Measurements from ENCODE around the gene ZNF462.

ZNF462 gene

GRCh38 chr9:106969696-106970095 lies 106.7 kb downstream of the ZNF462 start:
- Histone ChIP-seq H3K4ac (ENCODE audit: low read length) (no peak overlapping the region), H2BK5ac (ENCODE audit: low read length) (no peak overlapping the region), H2AK5ac (ENCODE audit: low read depth, low read length) (no peak overlapping the region), H2BK120ac (ENCODE audit: low read depth, low read length) (no peak overlapping the region), H3K18ac (ENCODE audit: low read length) (no peak overlapping the region), H3K23ac (ENCODE audit: low read depth, low read length, poor library complexity) (no peak overlapping the region), H4K91ac (ENCODE audit: low read depth, low read length, poor library complexity) (no peak overlapping the region), H3K27ac (replicated peaks; ENCODE audit: low read length) (no peak overlapping the region), H3K36me3 (replicated peaks in 1 of 2; ENCODE audit: control insufficient read depth in 2 of 2, insufficient read depth in 2 of 2, low read length in 2 of 2) (peaks cover 23 to 87% of the 10 kb centered on the region in 2 donors), H2BK12ac (ENCODE audit: low read length) (no peak overlapping the region), H3K4me2 (ENCODE audit: insufficient read depth, low read length, poor library complexity, severe bottlenecking) (no peak overlapping the region), H3K4me3 (ENCODE audit: low read length in 2 of 2) (no peak overlapping the region), H3K9me3 (replicated peaks in 1 of 2; ENCODE audit: control insufficient read depth in 2 of 2, insufficient read depth in 1 of 2, low read depth in 1 of 2, low read length in 2 of 2) (peaks cover 0 to 3% of the 10 kb centered on the region in 2 donors), H2BK15ac (ENCODE audit: low read length) (no peak overlapping the region), H3K4me1 (ENCODE audit: control insufficient read depth in 2 of 2, insufficient read depth in 1 of 2, low read depth in 1 of 2, low read length in 2 of 2) (peaks cover 6 to 18% of the 10 kb centered on the region in 2 donors), H3K27me3 (ENCODE audit: control insufficient read depth in 3 of 3, insufficient read depth in 3 of 3, low read depth in 1 of 3, low read length in 3 of 3) (no peaks in the 10 kb centered on the region), H2AFZ (ENCODE audit: low read length) (no peak overlapping the region), H4K8ac (ENCODE audit: low read depth, low read length) (no peak overlapping the region), H3K14ac (ENCODE audit: low read length) (no peak overlapping the region), H3K9ac (ENCODE audit: low read depth, low read length, poor library complexity) (no peak overlapping the region), H3K79me1 (ENCODE audit: low read depth, low read length) (no peaks in the 10 kb centered on the region)
- no peak for DNase-seq (ENCODE audit: low spot score)

GRCh38 chr9:106970219-106970975 lies 107.4 kb downstream of the ZNF462 start:
- H2BK15ac ChIP-seq (ENCODE audit: low read length), result no peak overlapping the region
- WGBS, 2 donors (ENCODE audit: extremely low coverage in 2 of 2, insufficient read length in 2 of 2, insufficient replicate concordance in 1 of 2), result no CpG with 5 or more reads among the region's 9 CpGs
- H3K27ac ChIP-seq (replicated peaks; ENCODE audit: low read length), result no peak overlapping the region

GRCh38 chr9:106970976-106971457 lies 108.1 kb downstream of the ZNF462 start:
- DNase-seq (ENCODE audit: low spot score), result no peak

More at GRCh38 chr9:106970219-106970975, 107.4 kb downstream of the ZNF462 start:
- Histone ChIP-seq H2BK12ac (ENCODE audit: low read length) (no peak overlapping the region), H3K4me1 (ENCODE audit: control insufficient read depth in 2 of 2, insufficient read depth in 1 of 2, low read depth in 1 of 2, low read length in 2 of 2) (peaks cover 6 to 18% of the 10 kb centered on the region in 2 donors), H3K4me3 (ENCODE audit: low read length in 2 of 2) (no peak overlapping the region), H3K14ac (ENCODE audit: low read length) (no peak overlapping the region), H4K91ac (ENCODE audit: low read depth, low read length, poor library complexity) (no peak overlapping the region), H2AFZ (ENCODE audit: low read length) (no peak overlapping the region), H3K79me1 (ENCODE audit: low read depth, low read length) (no peaks in the 10 kb centered on the region), H3K4ac (ENCODE audit: low read length) (no peak overlapping the region), H3K23ac (ENCODE audit: low read depth, low read length, poor library complexity) (no peak overlapping the region), H3K4me2 (ENCODE audit: insufficient read depth, low read length, poor library complexity, severe bottlenecking) (no peak overlapping the region), H3K27me3 (ENCODE audit: control insufficient read depth in 3 of 3, insufficient read depth in 3 of 3, low read depth in 1 of 3, low read length in 3 of 3) (no peaks in the 10 kb centered on the region), H4K8ac (ENCODE audit: low read depth, low read length) (no peak overlapping the region), H2BK5ac (ENCODE audit: low read length) (no peak overlapping the region), H3K18ac (ENCODE audit: low read length) (no peak overlapping the region), H2BK120ac (ENCODE audit: low read depth, low read length) (no peak overlapping the region), H3K9me3 (replicated peaks in 1 of 2; ENCODE audit: control insufficient read depth in 2 of 2, insufficient read depth in 1 of 2, low read depth in 1 of 2, low read length in 2 of 2) (peaks cover 0 to 3% of the 10 kb centered on the region in 2 donors), H2AK5ac (ENCODE audit: low read depth, low read length) (no peak overlapping the region), H3K36me3 (replicated peaks in 1 of 2; ENCODE audit: control insufficient read depth in 2 of 2, insufficient read depth in 2 of 2, low read length in 2 of 2) (peaks cover 25 to 87% of the 10 kb centered on the region in 2 donors), H3K9ac (ENCODE audit: low read depth, low read length, poor library complexity) (no peak overlapping the region)
- no peak for DNase-seq (ENCODE audit: low spot score)

GRCh38 chr9:106972082-106972481 lies 109.1 kb downstream of the ZNF462 start:
- Histone ChIP-seq H3K4me3 (ENCODE audit: low read length in 2 of 2) (no peak overlapping the region), H3K4me1 (ENCODE audit: control insufficient read depth in 2 of 2, insufficient read depth in 1 of 2, low read depth in 1 of 2, low read length in 2 of 2) (peaks cover 6 to 18% of the 10 kb centered on the region in 2 donors), H3K27ac (replicated peaks; ENCODE audit: low read length) (no peak overlapping the region), H3K36me3 (replicated peaks in 1 of 2; ENCODE audit: control insufficient read depth in 2 of 2, insufficient read depth in 2 of 2, low read length in 2 of 2) (peaks cover 37 to 87% of the 10 kb centered on the region in 2 donors), H3K14ac (ENCODE audit: low read length) (no peak overlapping the region), H4K91ac (ENCODE audit: low read depth, low read length, poor library complexity) (no peak overlapping the region), H4K8ac (ENCODE audit: low read depth, low read length) (no peak overlapping the region), H3K23ac (ENCODE audit: low read depth, low read length, poor library complexity) (no peak overlapping the region), H2AFZ (ENCODE audit: low read length) (no peak overlapping the region), H2BK12ac (ENCODE audit: low read length) (no peak overlapping the region), H3K4me2 (ENCODE audit: insufficient read depth, low read length, poor library complexity, severe bottlenecking) (no peak overlapping the region), H3K18ac (ENCODE audit: low read length) (no peak overlapping the region), H2AK5ac (ENCODE audit: low read depth, low read length) (no peak overlapping the region), H3K9me3 (replicated peaks in 1 of 2; ENCODE audit: control insufficient read depth in 2 of 2, insufficient read depth in 1 of 2, low read depth in 1 of 2, low read length in 2 of 2) (peaks cover 0 to 3% of the 10 kb centered on the region in 2 donors), H2BK120ac (ENCODE audit: low read depth, low read length) (no peak overlapping the region), H3K4ac (ENCODE audit: low read length) (no peak overlapping the region), H2BK5ac (ENCODE audit: low read length) (no peak overlapping the region), H3K9ac (ENCODE audit: low read depth, low read length, poor library complexity) (no peak overlapping the region), H2BK15ac (ENCODE audit: low read length) (no peak overlapping the region), H3K27me3 (ENCODE audit: control insufficient read depth in 3 of 3, insufficient read depth in 3 of 3, low read depth in 1 of 3, low read length in 3 of 3) (no peaks in the 10 kb centered on the region), H3K79me1 (ENCODE audit: low read depth, low read length) (no peaks in the 10 kb centered on the region)
- no CpG with 5 or more reads among the region's 9 CpGs for WGBS, 2 donors (ENCODE audit: extremely low coverage in 2 of 2, insufficient read length in 2 of 2, insufficient replicate concordance in 1 of 2)
- no peak for DNase-seq (ENCODE audit: low spot score)

More at GRCh38 chr9:106970976-106971457, 108.1 kb downstream of the ZNF462 start:
- no peak overlapping the region for H2BK120ac ChIP-seq (ENCODE audit: low read depth, low read length)
- no peak overlapping the region for H2BK15ac ChIP-seq (ENCODE audit: low read length)
- no peak overlapping the region for H3K27ac ChIP-seq (replicated peaks; ENCODE audit: low read length)
- no peak overlapping the region for H2BK5ac ChIP-seq (ENCODE audit: low read length)
- H3K14ac ChIP-seq (ENCODE audit: low read length), result no peak overlapping the region
- H3K23ac ChIP-seq (ENCODE audit: low read depth, low read length, poor library complexity), result no peak overlapping the region
- H3K18ac ChIP-seq (ENCODE audit: low read length), result no peak overlapping the region
- H4K91ac ChIP-seq (ENCODE audit: low read depth, low read length, poor library complexity), result no peak overlapping the region
- no peak overlapping the region for H3K4me2 ChIP-seq (ENCODE audit: insufficient read depth, low read length, poor library complexity, severe bottlenecking)
- no peak overlapping the region for H4K8ac ChIP-seq (ENCODE audit: low read depth, low read length)
- no peak overlapping the region for H2AK5ac ChIP-seq (ENCODE audit: low read depth, low read length)
- WGBS, 2 donors (ENCODE audit: extremely low coverage in 2 of 2, insufficient read length in 2 of 2, insufficient replicate concordance in 1 of 2), result 100% methylated on average over 1 of the region's 5 CpGs; no CpG with 5 or more reads in 1 of the 2 donors
- H3K4ac ChIP-seq (ENCODE audit: low read length), result no peak overlapping the region
- H3K4me3 ChIP-seq (ENCODE audit: low read length in 2 of 2), result no peak overlapping the region
- H2AFZ ChIP-seq (ENCODE audit: low read length), result no peak overlapping the region
- H3K27me3 ChIP-seq (ENCODE audit: control insufficient read depth in 3 of 3, insufficient read depth in 3 of 3, low read depth in 1 of 3, low read length in 3 of 3), result no peaks in the 10 kb centered on the region
- H3K9ac ChIP-seq (ENCODE audit: low read depth, low read length, poor library complexity), result no peak overlapping the region
- H3K9me3 ChIP-seq (replicated peaks in 1 of 2; ENCODE audit: control insufficient read depth in 2 of 2, insufficient read depth in 1 of 2, low read depth in 1 of 2, low read length in 2 of 2), result peaks cover 0 to 3% of the 10 kb centered on the region in 2 donors
- H3K4me1 ChIP-seq (ENCODE audit: control insufficient read depth in 2 of 2, insufficient read depth in 1 of 2, low read depth in 1 of 2, low read length in 2 of 2), result peaks cover 6 to 18% of the 10 kb centered on the region in 2 donors
- no peak overlapping the region for H2BK12ac ChIP-seq (ENCODE audit: low read length)
- no peaks in the 10 kb centered on the region for H3K79me1 ChIP-seq (ENCODE audit: low read depth, low read length)
- peaks cover 29 to 87% of the 10 kb centered on the region in 2 donors for H3K36me3 ChIP-seq (replicated peaks in 1 of 2; ENCODE audit: control insufficient read depth in 2 of 2, insufficient read depth in 2 of 2, low read length in 2 of 2)

Measured in neuronal stem cell (in vitro differentiated cells).